ENCODE measurements around the gene DGAT2L6.

- TF ChIP-seq CTCF (IDR thresholded peaks at IDR 0.05; ENCODE audit: low read depth, low read length, missing input control) (no peak), TAF1 (conservative IDR thresholded peaks at IDR 0.05) (no peak), ZBTB33 (IDR thresholded peaks at IDR 0.05) (no peak), YY1 (IDR thresholded peaks at IDR 0.05) (no peak)
- TF ChIP-seq, protein P1, sequence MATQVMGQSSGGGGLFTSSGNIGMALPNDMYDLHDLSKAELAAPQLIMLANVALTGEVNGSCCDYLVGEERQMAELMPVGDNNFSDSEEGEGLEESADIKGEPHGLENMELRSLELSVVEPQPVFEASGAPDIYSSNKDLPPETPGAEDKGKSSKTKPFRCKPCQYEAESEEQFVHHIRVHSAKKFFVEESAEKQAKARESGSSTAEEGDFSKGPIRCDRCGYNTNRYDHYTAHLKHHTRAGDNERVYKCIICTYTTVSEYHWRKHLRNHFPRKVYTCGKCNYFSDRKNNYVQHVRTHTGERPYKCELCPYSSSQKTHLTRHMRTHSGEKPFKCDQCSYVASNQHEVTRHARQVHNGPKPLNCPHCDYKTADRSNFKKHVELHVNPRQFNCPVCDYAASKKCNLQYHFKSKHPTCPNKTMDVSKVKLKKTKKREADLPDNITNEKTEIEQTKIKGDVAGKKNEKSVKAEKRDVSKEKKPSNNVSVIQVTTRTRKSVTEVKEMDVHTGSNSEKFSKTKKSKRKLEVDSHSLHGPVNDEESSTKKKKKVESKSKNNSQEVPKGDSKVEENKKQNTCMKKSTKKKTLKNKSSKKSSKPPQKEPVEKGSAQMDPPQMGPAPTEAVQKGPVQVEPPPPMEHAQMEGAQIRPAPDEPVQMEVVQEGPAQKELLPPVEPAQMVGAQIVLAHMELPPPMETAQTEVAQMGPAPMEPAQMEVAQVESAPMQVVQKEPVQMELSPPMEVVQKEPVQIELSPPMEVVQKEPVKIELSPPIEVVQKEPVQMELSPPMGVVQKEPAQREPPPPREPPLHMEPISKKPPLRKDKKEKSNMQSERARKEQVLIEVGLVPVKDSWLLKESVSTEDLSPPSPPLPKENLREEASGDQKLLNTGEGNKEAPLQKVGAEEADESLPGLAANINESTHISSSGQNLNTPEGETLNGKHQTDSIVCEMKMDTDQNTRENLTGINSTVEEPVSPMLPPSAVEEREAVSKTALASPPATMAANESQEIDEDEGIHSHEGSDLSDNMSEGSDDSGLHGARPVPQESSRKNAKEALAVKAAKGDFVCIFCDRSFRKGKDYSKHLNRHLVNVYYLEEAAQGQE (IDR thresholded peaks at IDR 0.05): no peak
Measured at GRCh38 chrX:70172964-70173363, 4.3 kb upstream of the DGAT2L6 start.

Data from liver (tissue), 3 donors.